ENCODE measurements around the gene LSG1.
A peak's percentile ranks its signal among the peaks of the same experiment; 100 is the strongest.
"Not testable (repeated sequence)": the region's sequence is repeated elsewhere in the genome, so short reads cannot be mapped to it uniquely, and the experiment has no call there.

Gene LSG1

DNA sequence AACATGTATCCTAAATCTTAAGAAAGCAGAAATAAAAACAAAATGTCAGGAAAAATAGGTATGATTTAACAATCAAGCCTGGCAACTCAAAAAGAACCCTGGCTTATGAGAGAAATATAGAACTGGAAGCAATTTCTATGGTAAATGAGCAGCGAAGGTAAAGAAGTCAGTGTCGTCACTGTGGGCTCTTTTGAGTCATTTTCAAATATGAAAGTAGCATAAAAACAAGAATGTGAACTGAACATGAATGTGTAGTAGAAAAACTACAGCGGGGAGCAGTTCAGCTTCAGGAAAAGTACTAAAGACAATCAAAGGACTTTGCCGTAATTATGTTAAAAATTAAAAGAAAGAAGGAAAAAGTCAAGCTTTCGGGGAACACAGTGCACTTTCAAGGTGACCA lies 17.5 kb downstream of the LSG1 start:
- DNase-seq = no peak

- no peak for DNase-seq
Observed at GRCh38 chr3:194647747-194648146, 24.2 kb downstream of the LSG1 start.

- DNase-seq = no peak
Observed at GRCh38 chr3:194642769-194643168, 29.2 kb downstream of the LSG1 start.

GRCh38 chr3:194640829-194641228 lies 31.2 kb downstream of the LSG1 start:
- peak; percentile 58 for DNase-seq

DNA sequence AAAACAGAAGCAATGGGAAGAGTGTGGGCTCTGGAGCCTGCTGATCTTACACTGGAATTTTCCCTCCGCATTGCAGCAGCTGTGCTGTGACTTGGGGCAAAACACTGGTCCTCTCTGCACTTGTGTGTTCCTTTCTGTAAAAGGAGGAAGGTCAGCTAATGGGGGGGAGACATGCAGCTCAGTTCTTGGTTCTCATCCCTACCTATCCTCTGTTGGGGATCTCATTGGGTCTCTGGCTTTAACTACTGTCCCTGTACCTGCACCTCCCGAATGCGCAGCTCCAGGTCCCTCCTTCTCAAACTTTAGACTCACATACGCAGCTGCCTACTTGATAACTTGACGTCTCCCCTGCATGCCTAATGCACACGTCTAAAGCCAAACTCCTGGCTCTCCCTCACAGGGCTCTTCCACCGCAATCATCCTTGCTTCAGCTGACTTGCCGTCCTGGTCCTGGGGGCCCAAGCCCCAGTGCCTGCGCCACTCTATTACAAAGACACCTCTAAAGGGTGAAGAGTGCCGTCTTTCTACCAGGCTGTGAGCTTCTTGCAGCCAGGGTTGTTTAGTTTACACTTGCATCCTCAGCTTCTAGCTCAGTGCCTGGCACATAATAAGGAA lies 32.9 kb downstream of the LSG1 start:
- no peak for DNase-seq

DNA sequence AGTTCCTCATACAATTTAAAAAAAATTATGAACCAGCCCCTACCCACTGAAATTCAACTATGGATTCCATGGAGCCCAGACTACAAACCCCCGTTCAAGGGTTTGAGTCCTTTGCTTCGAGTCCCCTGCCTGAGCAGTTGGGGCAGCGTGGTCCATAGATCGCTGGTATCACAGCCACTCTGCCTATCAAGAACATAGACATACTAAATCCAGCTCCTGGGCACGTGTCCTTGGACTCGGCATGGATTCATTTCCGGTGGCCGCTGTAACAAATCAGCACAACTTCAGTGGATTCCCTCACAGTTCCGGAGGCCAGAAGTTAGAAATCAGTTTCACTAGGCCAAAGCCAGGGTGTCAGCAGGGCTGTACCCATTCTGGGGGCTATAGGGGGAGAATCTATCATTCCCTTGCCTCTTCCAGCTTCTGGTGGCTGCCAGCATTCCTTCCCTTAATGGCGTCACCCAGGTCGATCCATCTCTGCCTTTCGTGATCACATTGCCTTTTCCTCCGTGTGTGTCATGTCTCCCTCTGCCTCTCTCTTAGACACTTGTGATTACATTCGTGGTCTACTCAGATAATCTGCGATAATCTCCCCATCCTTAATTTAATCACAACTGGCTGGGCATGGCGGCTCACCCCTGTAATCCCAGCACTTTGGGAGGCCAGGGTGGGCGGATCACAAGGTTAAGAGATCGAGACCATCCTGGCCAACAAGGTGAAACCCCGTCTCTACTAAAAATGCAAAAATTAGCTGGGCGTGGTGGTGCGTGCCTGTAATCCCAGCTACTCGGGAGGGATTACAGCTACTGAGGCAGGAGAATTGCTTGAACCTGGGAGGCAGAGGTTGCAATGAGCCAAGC lies 34.2 kb downstream of the LSG1 start:
- no peak for DNase-seq

- no peak for DNase-seq
Observed at GRCh38 chr3:194637066-194637465, 34.9 kb downstream of the LSG1 start.

- DNase-seq = peak; percentile 67
Observed at GRCh38 chr3:194633349-194634004, 38.5 kb downstream of the LSG1 start, which contains the start of gene TMEM44. TSS of gene TMEM44 (minus strand) at chr3:194633419. CDS start at chr3:194633215, 204 bp downstream.

- DNase-seq = no peak
Observed at GRCh38 chr3:194632809-194633348, 39.1 kb downstream of the LSG1 start.

GRCh38 chr3:194632226-194632808 lies 39.7 kb downstream of the LSG1 start:
- no peak for DNase-seq

DNA sequence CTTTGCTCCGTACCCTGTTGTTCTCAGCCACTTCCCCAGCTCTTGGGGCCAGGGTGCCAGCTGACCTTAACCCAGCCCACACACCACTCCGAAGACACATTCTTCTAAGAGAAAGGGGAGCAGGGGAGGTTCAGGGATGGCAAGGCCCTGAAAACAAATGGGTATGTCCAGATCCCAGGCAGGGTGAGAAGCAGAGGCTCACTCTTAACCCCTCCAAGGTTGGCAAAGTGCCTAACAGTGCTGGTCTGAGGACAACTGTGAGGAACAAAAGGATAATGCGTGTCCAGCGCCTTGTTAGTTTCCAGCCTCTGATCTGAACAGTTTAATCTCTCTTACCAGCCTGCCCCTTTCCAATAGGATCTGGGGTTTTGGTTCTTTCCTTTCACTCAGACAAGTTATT lies 40.3 kb downstream of the LSG1 start:
- no peak for DNase-seq

DNA sequence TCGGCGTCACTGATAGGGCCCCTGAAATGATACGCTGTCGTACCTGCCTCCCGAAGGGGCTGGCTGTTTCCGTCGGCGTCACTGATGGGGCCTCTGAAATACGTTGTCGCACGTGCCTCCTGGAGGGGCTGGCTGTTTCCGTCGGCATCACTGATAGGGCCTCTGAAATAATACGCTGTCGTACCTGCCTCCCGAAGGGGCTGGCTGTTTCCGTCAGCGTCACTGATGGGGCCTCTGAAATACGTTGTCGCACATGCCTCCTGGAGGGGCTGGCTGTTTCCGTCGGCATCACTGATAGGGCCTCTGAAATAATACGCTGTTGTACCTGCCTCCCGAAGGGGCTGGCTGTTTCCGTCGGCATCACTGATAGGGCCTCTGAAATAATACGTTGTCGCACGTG lies 41.3 kb downstream of the LSG1 start:
- DNase-seq = not testable (repeated sequence)

DNA sequence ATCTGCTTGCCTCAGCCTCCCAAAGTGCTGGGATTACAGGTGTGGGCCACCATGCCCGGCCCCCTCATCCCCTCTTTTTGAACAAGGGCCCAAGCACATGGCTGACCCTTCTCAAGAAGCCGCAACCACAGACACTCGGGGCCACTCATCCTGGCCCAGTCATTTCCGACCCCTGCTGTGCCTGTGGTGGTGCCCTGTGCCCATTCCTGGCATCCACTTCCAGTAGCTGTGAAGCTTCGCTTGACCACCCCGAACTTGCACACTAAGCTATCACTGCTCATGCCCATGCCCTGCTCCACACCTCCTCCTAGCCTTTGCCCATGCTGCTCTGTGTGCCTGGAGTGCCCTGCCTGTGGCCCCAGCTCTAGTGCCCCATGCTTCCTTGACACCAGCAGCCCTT lies 47.0 kb downstream of the LSG1 start:
- DNase-seq = no peak

- DNase-seq = no peak
Observed at GRCh38 chr3:194623449-194624290, 48.3 kb downstream of the LSG1 start.

GRCh38 chr3:194622621-194623340 lies 49.2 kb downstream of the LSG1 start:
- DNase-seq = no peak

- DNase-seq = no peak
Observed at GRCh38 chr3:194621947-194622346, 50.0 kb downstream of the LSG1 start.

- no peak for DNase-seq
Observed at GRCh38 chr3:194620196-194620595, 51.8 kb downstream of the LSG1 start.

GRCh38 chr3:194619741-194620140 lies 52.2 kb downstream of the LSG1 start:
- no peak for DNase-seq

DNA sequence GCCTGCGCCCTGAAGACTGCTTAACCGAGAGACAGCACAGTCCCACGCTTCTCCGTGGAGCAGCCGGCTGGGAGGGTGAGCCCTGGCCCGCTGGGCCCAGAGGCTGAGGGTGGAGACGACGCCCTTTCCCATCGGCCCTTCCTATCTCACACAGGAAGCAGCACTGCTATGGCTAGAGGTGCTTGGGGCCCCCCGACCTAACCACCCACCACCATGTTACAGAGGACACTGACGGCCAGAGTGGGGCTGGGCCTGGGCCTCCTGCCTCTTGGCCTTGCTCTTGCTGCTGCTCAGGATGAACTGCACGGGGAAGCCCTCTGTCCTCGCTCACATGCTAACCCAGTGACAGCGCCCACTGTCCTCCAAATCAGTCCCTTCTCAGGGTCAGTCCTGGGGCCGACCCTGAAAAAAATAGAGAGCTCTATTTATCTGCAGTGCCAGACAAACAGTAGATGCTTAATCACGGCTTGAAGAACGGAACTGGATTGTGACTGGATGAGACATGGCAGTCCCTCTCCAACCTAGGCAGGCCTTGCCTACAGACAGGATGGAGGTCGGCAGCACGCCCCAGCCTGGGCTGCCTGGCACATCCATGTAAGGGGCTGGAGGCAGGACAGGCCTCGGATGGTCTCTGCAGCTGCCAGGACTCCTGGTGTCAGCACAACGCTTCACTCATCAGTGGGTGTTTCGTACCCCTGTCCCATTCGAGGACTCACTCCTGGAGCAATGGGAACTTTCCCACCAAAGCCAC lies 53.0 kb downstream of the LSG1 start:
- DNase-seq = no peak

GRCh38 chr3:194617827-194618226 lies 54.2 kb downstream of the LSG1 start:
- DNase-seq = no peak
